Neuron (in vitro differentiated cells): ENCODE measurements around the gene GLI2.

Experiments used
- H2AFZ ChIP-seq: one replicate; pipeline ENCODE4 v1.6.1; 2013; ENCODE audit warnings: low read depth, mild to moderate bottlenecking, inconsistent platforms, low read length, moderate library complexity
- H3K27me3 ChIP-seq: one replicate; pipeline ENCODE4 v1.6.1; 2013; ENCODE audit warnings: low read length; ENCODE audit not compliant: insufficient read depth
- H3K36me3 ChIP-seq: one replicate; pipeline ENCODE4 v1.6.1; 2013; ENCODE audit warnings: low read length; ENCODE audit not compliant: insufficient read depth
- H3K4me1 ChIP-seq: one replicate; pipeline ENCODE4 v1.6.1; 2013; ENCODE audit warnings: low read length; ENCODE audit not compliant: insufficient read depth
- H3K4me3 ChIP-seq: 2 replicates; pipeline ENCODE4 v1.5.1; 2013; ENCODE audit warnings: mild to moderate bottlenecking, low read length, moderate library complexity
- H3K9me3 ChIP-seq: one replicate; pipeline ENCODE4 v1.6.1; 2013; ENCODE audit warnings: low read length

GLI2 gene

GRCh38 chr2:120719491-120719890 is 16.2 kb upstream of the GLI2 start:
- no peak overlapping the region for H3K4me3 ChIP-seq
- H3K9me3 ChIP-seq, result peaks cover 3% of the 10 kb centered on the region
- H3K36me3 ChIP-seq, result no peaks in the 10 kb centered on the region
- H3K27me3 ChIP-seq, result peaks cover 10% of the 10 kb centered on the region
- peaks cover 11% of the 10 kb centered on the region for H3K4me1 ChIP-seq
- H2AFZ ChIP-seq, result no peak overlapping the region

- H3K4me3 ChIP-seq, result no peak overlapping the region
- no peak overlapping the region for H2AFZ ChIP-seq
- peaks cover 3% of the 10 kb centered on the region for H3K9me3 ChIP-seq
- H3K4me1 ChIP-seq, result peaks cover 11% of the 10 kb centered on the region
- H3K36me3 ChIP-seq, result no peaks in the 10 kb centered on the region
- peaks cover 10% of the 10 kb centered on the region for H3K27me3 ChIP-seq
Measured at GRCh38 chr2:120720231-120720630, 15.4 kb upstream of the GLI2 start.

- Histone ChIP-seq H3K4me3 (no peak overlapping the region), H3K36me3 (no peaks in the 10 kb centered on the region), H2AFZ (no peak overlapping the region), H3K4me1 (peaks cover 11% of the 10 kb centered on the region), H3K9me3 (peaks cover 4% of the 10 kb centered on the region), H3K27me3 (peaks cover 8% of the 10 kb centered on the region)
Measured at GRCh38 chr2:120720746-120721375, 14.8 kb upstream of the GLI2 start.

- no peaks in the 10 kb centered on the region for H3K36me3 ChIP-seq
- H2AFZ ChIP-seq, result no peak overlapping the region
- no peak overlapping the region for H3K4me3 ChIP-seq
- peaks cover 9% of the 10 kb centered on the region for H3K9me3 ChIP-seq
- H3K4me1 ChIP-seq, result peaks cover 11% of the 10 kb centered on the region
- H3K27me3 ChIP-seq, result no peaks in the 10 kb centered on the region
Measured at GRCh38 chr2:120722246-120722567, 13.5 kb upstream of the GLI2 start.

- no peaks in the 10 kb centered on the region for H3K27me3 ChIP-seq
- H3K36me3 ChIP-seq, result no peaks in the 10 kb centered on the region
- H3K4me1 ChIP-seq, result peaks cover 11% of the 10 kb centered on the region
- H3K9me3 ChIP-seq, result peaks cover 9% of the 10 kb centered on the region
- H3K4me3 ChIP-seq, result no peak overlapping the region
- H2AFZ ChIP-seq, result peak overlapping the region; percentile 2
Measured at GRCh38 chr2:120722568-120723421, 12.9 kb upstream of the GLI2 start.

- H2AFZ ChIP-seq, result no peak overlapping the region
- peaks cover 9% of the 10 kb centered on the region for H3K9me3 ChIP-seq
- H3K4me3 ChIP-seq, result no peak overlapping the region
- H3K27me3 ChIP-seq, result no peaks in the 10 kb centered on the region
- no peaks in the 10 kb centered on the region for H3K36me3 ChIP-seq
- peaks cover 11% of the 10 kb centered on the region for H3K4me1 ChIP-seq
Measured at GRCh38 chr2:120726245-120726644, 9.4 kb upstream of the GLI2 start.

GRCh38 chr2:120729406-120730399 is 6.0 kb upstream of the GLI2 start:
- Histone ChIP-seq H3K27me3 (no peaks in the 10 kb centered on the region), H3K4me3 (no peak overlapping the region), H3K36me3 (peaks cover 15% of the 10 kb centered on the region), H3K9me3 (peaks cover 6% of the 10 kb centered on the region), H3K4me1 (peaks cover 3% of the 10 kb centered on the region), H2AFZ (no peak overlapping the region)

- H3K4me3 ChIP-seq, result no peak overlapping the region
- no peak overlapping the region for H2AFZ ChIP-seq
- peaks cover 3% of the 10 kb centered on the region for H3K9me3 ChIP-seq
- peaks cover 8% of the 10 kb centered on the region for H3K4me1 ChIP-seq
- H3K36me3 ChIP-seq, result peaks cover 15% of the 10 kb centered on the region
- no peaks in the 10 kb centered on the region for H3K27me3 ChIP-seq
Measured at GRCh38 chr2:120731175-120731574, 4.5 kb upstream of the GLI2 start.

GRCh38 chr2:120732506-120733237 is 3.0 kb upstream of the GLI2 start:
- H2AFZ ChIP-seq, result no peak overlapping the region
- H3K9me3 ChIP-seq, result no peaks in the 10 kb centered on the region
- H3K4me3 ChIP-seq, result no peak overlapping the region
- peaks cover 9% of the 10 kb centered on the region for H3K4me1 ChIP-seq
- H3K36me3 ChIP-seq, result peaks cover 15% of the 10 kb centered on the region
- no peaks in the 10 kb centered on the region for H3K27me3 ChIP-seq

GRCh38 chr2:120733238-120733932 is 2.3 kb upstream of the GLI2 start:
- peaks cover 15% of the 10 kb centered on the region for H3K36me3 ChIP-seq
- no peaks in the 10 kb centered on the region for H3K9me3 ChIP-seq
- no peak overlapping the region for H2AFZ ChIP-seq
- H3K27me3 ChIP-seq, result no peaks in the 10 kb centered on the region
- H3K4me1 ChIP-seq, result peaks cover 16% of the 10 kb centered on the region
- no peak overlapping the region for H3K4me3 ChIP-seq

GRCh38 chr2:120734930-120735651 is 577 bp upstream of the GLI2 start:
- no peak overlapping the region for H2AFZ ChIP-seq
- H3K4me3 ChIP-seq, result peak overlapping the region; percentile 96
- H3K27me3 ChIP-seq, result no peaks in the 10 kb centered on the region
- peaks cover 33% of the 10 kb centered on the region for H3K4me1 ChIP-seq
- H3K9me3 ChIP-seq, result no peaks in the 10 kb centered on the region
- H3K36me3 ChIP-seq, result peaks cover 15% of the 10 kb centered on the region
